ENCODE data around the gene FAM149A. TPM values are rescaled to one million over a fixed set of nuclear protein-coding genes. Genes with fewer than 3 reads are reported as not detected.

Gene FAM149A
- total and polyA plus RNA-seq, 10 of the 15 experiments (the other 5 are each of a cell fraction or from before 2014, with no cell fraction given) = 0.38 to 1.9 (median 0.99) TPM

- Histone ChIP-seq H3K9ac (ENCODE audit: control insufficient read depth, insufficient read depth, low read length) (no peak overlapping the region), H3K4me3 (no peak overlapping the region), H3K4me1 (ENCODE audit: control insufficient read depth, insufficient read depth, low read length) (no peaks in the 10 kb centered on the region), H2AFZ (ENCODE audit: control insufficient read depth, low read depth, low read length) (no peak overlapping the region), H3K79me2 (ENCODE audit: control insufficient read depth, insufficient read depth, low read length) (no peaks in the 10 kb centered on the region), H3K9me3 (replicated peaks; ENCODE audit: control insufficient read depth, insufficient read depth, low read length) (no peaks in the 10 kb centered on the region), H3K27ac (ENCODE audit: control insufficient read depth, insufficient read depth) (no peak overlapping the region), H3K4me2 (ENCODE audit: control insufficient read depth, insufficient read depth) (no peak overlapping the region), H4K20me1 (ENCODE audit: control insufficient read depth, insufficient read depth) (no peaks in the 10 kb centered on the region), H3K36me3 (ENCODE audit: control insufficient read depth in 2 of 2, insufficient read depth in 2 of 2, low read length in 1 of 2) (no peaks in the 10 kb centered on the region), H3K27me3 (replicated peaks in 1 of 2; ENCODE audit: control insufficient read depth in 2 of 2, insufficient read depth in 2 of 2, low read length in 1 of 2) (no peaks in the 10 kb centered on the region; a peak in 1 of 4 replicates)
- no TSS peak for BruUV-seq (replicated peaks)
- intact Hi-C loops (cut with micrococcal nuclease; ENCODE audit: unreplicated experiment) = no loop called here
- ChIA-PET RAD21 (ENCODE audit: unreplicated experiment) (no interaction called here), POLR2A (no interaction called here), SMC1A (ENCODE audit: uncharacterized antibody, unreplicated experiment) (no interaction called here), CTCF (no interaction called here)
- DNase-seq (ENCODE audit: low read depth, low spot score) (no peak), FAIRE-seq (no peak), ATAC-seq (no peak)
- in situ Hi-C loops (cut with MboI) = no loop called here
- WGBS (ENCODE audit: insufficient coverage, insufficient replicate concordance, low lambda C conversion rate, missing lambda C conversion rate) = 46% methylated on average over 15 of the region's 15 CpGs
- TF ChIP-seq SMARCA5 (IDR thresholded peaks at IDR 0.05) (no peak), SRF (IDR thresholded peaks at IDR 0.05; ENCODE audit: low read depth in 2 of 2, low read length in 2 of 2) (no peak), BACH1 (IDR thresholded peaks at IDR 0.05; ENCODE audit: borderline replicate concordance) (no peak), FOXM1 (IDR thresholded peaks at IDR 0.05; ENCODE audit: low read depth, low read length) (no peak), NR2C1 (IDR thresholded peaks at IDR 0.05) (no peak), IKZF2 (IDR thresholded peaks at IDR 0.05) (no peak), CREB1 (IDR thresholded peaks at IDR 0.05; ENCODE audit: low read depth) (no peak), HDAC6 (IDR thresholded peaks at IDR 0.05; ENCODE audit: unreplicated experiment) (no peak), PAX5 (IDR thresholded peaks at IDR 0.05; ENCODE audit: borderline replicate concordance, low read depth, low read length) (no peak), FOXK2 (IDR thresholded peaks at IDR 0.05) (no peak), CBX5 (IDR thresholded peaks at IDR 0.05; ENCODE audit: low read depth) (no peak), NFYB (IDR thresholded peaks at IDR 0.05; ENCODE audit: insufficient read depth, low read depth, low read length) (no peak), TBL1XR1 (IDR thresholded peaks at IDR 0.05; ENCODE audit: low read depth, low read length) (no peak), BCL11A (IDR thresholded peaks at IDR 0.05; ENCODE audit: low read depth, low read length) (no peak), MYC (IDR thresholded peaks at IDR 0.05; ENCODE audit: insufficient read depth, insufficient read length, insufficient replicate concordance, low read length, severe bottlenecking) (no peak)
- TF ChIP-seq, protein P1, sequence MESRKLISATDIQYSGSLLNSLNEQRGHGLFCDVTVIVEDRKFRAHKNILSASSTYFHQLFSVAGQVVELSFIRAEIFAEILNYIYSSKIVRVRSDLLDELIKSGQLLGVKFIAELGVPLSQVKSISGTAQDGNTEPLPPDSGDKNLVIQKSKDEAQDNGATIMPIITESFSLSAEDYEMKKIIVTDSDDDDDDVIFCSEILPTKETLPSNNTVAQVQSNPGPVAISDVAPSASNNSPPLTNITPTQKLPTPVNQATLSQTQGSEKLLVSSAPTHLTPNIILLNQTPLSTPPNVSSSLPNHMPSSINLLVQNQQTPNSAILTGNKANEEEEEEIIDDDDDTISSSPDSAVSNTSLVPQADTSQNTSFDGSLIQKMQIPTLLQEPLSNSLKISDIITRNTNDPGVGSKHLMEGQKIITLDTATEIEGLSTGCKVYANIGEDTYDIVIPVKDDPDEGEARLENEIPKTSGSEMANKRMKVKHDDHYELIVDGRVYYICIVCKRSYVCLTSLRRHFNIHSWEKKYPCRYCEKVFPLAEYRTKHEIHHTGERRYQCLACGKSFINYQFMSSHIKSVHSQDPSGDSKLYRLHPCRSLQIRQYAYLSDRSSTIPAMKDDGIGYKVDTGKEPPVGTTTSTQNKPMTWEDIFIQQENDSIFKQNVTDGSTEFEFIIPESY (IDR thresholded peaks at IDR 0.05) = no peak
- TF ChIP-seq, protein P2, sequence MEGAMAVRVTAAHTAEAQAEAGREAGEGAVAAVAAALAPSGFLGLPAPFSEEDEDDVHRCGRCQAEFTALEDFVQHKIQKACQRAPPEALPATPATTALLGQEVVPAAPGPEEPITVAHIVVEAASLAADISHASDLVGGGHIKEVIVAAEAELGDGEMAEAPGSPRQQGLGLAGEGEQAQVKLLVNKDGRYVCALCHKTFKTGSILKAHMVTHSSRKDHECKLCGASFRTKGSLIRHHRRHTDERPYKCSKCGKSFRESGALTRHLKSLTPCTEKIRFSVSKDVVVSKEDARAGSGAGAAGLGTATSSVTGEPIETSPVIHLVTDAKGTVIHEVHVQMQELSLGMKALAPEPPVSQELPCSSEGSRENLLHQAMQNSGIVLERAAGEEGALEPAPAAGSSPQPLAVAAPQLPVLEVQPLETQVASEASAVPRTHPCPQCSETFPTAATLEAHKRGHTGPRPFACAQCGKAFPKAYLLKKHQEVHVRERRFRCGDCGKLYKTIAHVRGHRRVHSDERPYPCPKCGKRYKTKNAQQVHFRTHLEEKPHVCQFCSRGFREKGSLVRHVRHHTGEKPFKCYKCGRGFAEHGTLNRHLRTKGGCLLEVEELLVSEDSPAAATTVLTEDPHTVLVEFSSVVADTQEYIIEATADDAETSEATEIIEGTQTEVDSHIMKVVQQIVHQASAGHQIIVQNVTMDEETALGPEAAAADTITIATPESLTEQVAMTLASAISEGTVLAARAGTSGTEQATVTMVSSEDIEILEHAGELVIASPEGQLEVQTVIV (IDR thresholded peaks at IDR 0.05; ENCODE audit: borderline replicate concordance, partially characterized antibody) = no peak
- TF ChIP-seq, protein P3, sequence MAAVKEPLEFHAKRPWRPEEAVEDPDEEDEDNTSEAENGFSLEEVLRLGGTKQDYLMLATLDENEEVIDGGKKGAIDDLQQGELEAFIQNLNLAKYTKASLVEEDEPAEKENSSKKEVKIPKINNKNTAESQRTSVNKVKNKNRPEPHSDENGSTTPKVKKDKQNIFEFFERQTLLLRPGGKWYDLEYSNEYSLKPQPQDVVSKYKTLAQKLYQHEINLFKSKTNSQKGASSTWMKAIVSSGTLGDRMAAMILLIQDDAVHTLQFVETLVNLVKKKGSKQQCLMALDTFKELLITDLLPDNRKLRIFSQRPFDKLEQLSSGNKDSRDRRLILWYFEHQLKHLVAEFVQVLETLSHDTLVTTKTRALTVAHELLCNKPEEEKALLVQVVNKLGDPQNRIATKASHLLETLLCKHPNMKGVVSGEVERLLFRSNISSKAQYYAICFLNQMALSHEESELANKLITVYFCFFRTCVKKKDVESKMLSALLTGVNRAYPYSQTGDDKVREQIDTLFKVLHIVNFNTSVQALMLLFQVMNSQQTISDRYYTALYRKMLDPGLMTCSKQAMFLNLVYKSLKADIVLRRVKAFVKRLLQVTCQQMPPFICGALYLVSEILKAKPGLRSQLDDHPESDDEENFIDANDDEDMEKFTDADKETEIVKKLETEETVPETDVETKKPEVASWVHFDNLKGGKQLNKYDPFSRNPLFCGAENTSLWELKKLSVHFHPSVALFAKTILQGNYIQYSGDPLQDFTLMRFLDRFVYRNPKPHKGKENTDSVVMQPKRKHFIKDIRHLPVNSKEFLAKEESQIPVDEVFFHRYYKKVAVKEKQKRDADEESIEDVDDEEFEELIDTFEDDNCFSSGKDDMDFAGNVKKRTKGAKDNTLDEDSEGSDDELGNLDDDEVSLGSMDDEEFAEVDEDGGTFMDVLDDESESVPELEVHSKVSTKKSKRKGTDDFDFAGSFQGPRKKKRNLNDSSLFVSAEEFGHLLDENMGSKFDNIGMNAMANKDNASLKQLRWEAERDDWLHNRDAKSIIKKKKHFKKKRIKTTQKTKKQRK (IDR thresholded peaks at IDR 0.05; ENCODE audit: low read depth, low read length) = no peak
These were observed 23.2 kb upstream of the FAM149A start for GRCh38 chr4:186081202-186081807.

Data from GM12878 (cell line).